Naive thymus-derived CD4-positive, alpha-beta T cell (primary cell): ENCODE data around the gene ASTN1. TPM values are rescaled to one million over a fixed set of nuclear protein-coding genes. Genes with fewer than 3 reads are reported as not detected.

Experiments
- ATAC-seq: fragments of 150-1000 bp; cut with Tn5 transposase; 2 replicates; pipeline ENCODE4 v1.10.0; 2021; ENCODE audit warnings: mild to moderate bottlenecking, moderate library complexity
- CTCF ChIA-PET: fragments of 350-600 bp; sonication (Branson Sonifier 250); formaldehyde crosslinking; loops from one replicate; lab custom pipeline; 2021; ENCODE audit warnings: antibody characterized with exemption; lab: Charles Lee
- POLR2A ChIA-PET: fragments of 350-600 bp; sonication (Branson Sonifier 250); formaldehyde crosslinking; loops from one replicate; lab custom pipeline; 2021; ENCODE audit warnings: antibody characterized with exemption, inconsistent platforms; lab: Charles Lee
- DNase-seq, 9 donors: peaks; one replicate each; pipeline versions ENCODE4 v3.0.0 to v3.0.0-alpha.2; 2020 to 2022; ENCODE audit warnings: mixed read lengths in 1 of 9
- H3K27ac ChIP-seq: one replicate; pipeline ENCODE4 v1.7.0; 2013; ENCODE audit warnings: mild to moderate bottlenecking, low read depth, low read length, moderate library complexity
- H3K27me3 ChIP-seq, 2 donors: one replicate each; pipeline ENCODE4 v1.7.0; 2013; ENCODE audit warnings: low read length in 2 of 2, mild to moderate bottlenecking in 2 of 2, moderate library complexity in 2 of 2; ENCODE audit not compliant: control insufficient read depth in 2 of 2, insufficient read depth in 2 of 2
- H3K36me3 ChIP-seq, 3 experiments: 1 replicate in 2 of 3; 2 replicates in 1 of 3; pipeline ENCODE4 v1.7.0; 2013; ENCODE audit warnings: low read length in 3 of 3, mild to moderate bottlenecking in 3 of 3, moderate library complexity in 1 of 3; ENCODE audit not compliant: insufficient read depth in 3 of 3, control insufficient read depth in 2 of 3
- H3K4me1 ChIP-seq, 2 donors: one replicate each; pipeline ENCODE4 v1.7.0; 2013; ENCODE audit warnings: low read length in 2 of 2, mild to moderate bottlenecking in 2 of 2, moderate library complexity in 1 of 2; ENCODE audit not compliant: control insufficient read depth in 2 of 2, insufficient read depth in 2 of 2
- H3K4me3 ChIP-seq: 2 replicates; pipeline ENCODE4 v1.7.0; 2013; ENCODE audit warnings: mild to moderate bottlenecking, low read length
- H3K9me3 ChIP-seq, 3 experiments: 1 replicate in 2 of 3; 2 replicates in 1 of 3; pipeline ENCODE4 v1.7.0; 2013; ENCODE audit warnings: low read length in 3 of 3; ENCODE audit not compliant: control insufficient read depth in 2 of 3
- H3K27ac Mint-ChIP-seq, 9 donors: one replicate each; pipeline ENCODE4 v1.8.0; 2020 to 2022; ENCODE audit warnings: mixed read lengths in 9 of 9, mild to moderate bottlenecking in 8 of 9, moderate library complexity in 5 of 9, inconsistent platforms in 2 of 9
- H3K27me3 Mint-ChIP-seq, 5 donors: one replicate each; pipeline ENCODE4 v1.8.0; 2021 to 2022; ENCODE audit warnings: mixed read lengths in 5 of 5, mild to moderate bottlenecking in 1 of 5
- H3K36me3 Mint-ChIP-seq, 5 donors: one replicate each; pipeline ENCODE4 v1.8.0; 2020 to 2022; ENCODE audit warnings: mixed read lengths in 5 of 5, mild to moderate bottlenecking in 3 of 5, inconsistent platforms in 1 of 5
- H3K4me1 Mint-ChIP-seq, 7 donors: one replicate each; pipeline ENCODE4 v1.8.0; 2020 to 2022; ENCODE audit warnings: mixed read lengths in 7 of 7, mild to moderate bottlenecking in 3 of 7, inconsistent platforms in 1 of 7
- H3K4me3 Mint-ChIP-seq, 10 donors: one replicate each; pipeline ENCODE4 v1.8.0; 2020 to 2022; ENCODE audit warnings: mild to moderate bottlenecking in 10 of 10, mixed read lengths in 10 of 10, moderate library complexity in 6 of 10, inconsistent platforms in 2 of 10
- H3K9me3 Mint-ChIP-seq, 11 donors: one replicate each; pipeline ENCODE4 v1.8.0; 2020 to 2022; ENCODE audit warnings: mixed read lengths in 11 of 11, mild to moderate bottlenecking in 4 of 11, inconsistent platforms in 1 of 11, moderate library complexity in 1 of 11
- intact Hi-C, 2 donors: fragments of 100-400 bp; cut with micrococcal nuclease; formaldehyde crosslinking; loops; one replicate each; pipeline ENCODE4 v1.15.1; 2023
- polyA plus RNA-seq, 2 donors: library from polyadenylated mRNA; unstranded; fragments of 300-500 nt; fragmentation: Illumina TruSeq; gene quantifications; one replicate each; pipeline ENCODE4 v1.2.3, GENCODE V29; 2021
- total RNA-seq, 6 experiments: library from RNA in 5 of 6; stranded (reverse) in 5 of 6; gene quantifications; 1 replicate in 5 of 6; 2 replicates in 1 of 6; pipeline ENCODE4 v1.2.3 and lab custom pipeline; 2021 to 2026

Gene ASTN1
- total and polyA plus RNA-seq, 7 experiments from 2014 or later: 0.07 TPM; not detected in 6

- ATAC-seq: no peak
- Histone ChIP-seq H3K27ac (no peak overlapping the region), H3K4me3 (no peak overlapping the region), H3K27me3 (no peaks in the 10 kb centered on the region), H3K9me3 (no peaks in the 10 kb centered on the region), H3K4me1 (no peaks in the 10 kb centered on the region), H3K36me3 (no peaks in the 10 kb centered on the region)
- H3K4me3 Mint-ChIP-seq: no peak overlapping the region
- H3K27ac Mint-ChIP-seq: no peak overlapping the region
- H3K36me3 Mint-ChIP-seq: no peaks in the 10 kb centered on the region
- POLR2A ChIA-PET: no interaction called here
- intact Hi-C loops: no loop called here
- no peaks in the 10 kb centered on the region for H3K4me1 Mint-ChIP-seq
- peaks cover 0 to 16% (median 0%) of the 10 kb centered on the region in 5 donors for H3K27me3 Mint-ChIP-seq
- peaks cover 0 to 8% (median 0%) of the 10 kb centered on the region in 11 donors for H3K9me3 Mint-ChIP-seq
- CTCF ChIA-PET: no interaction called here
- no peak for DNase-seq
Observed at GRCh38 chr1:177032434-177032833, 132.1 kb downstream of the ASTN1 start.

DNA sequence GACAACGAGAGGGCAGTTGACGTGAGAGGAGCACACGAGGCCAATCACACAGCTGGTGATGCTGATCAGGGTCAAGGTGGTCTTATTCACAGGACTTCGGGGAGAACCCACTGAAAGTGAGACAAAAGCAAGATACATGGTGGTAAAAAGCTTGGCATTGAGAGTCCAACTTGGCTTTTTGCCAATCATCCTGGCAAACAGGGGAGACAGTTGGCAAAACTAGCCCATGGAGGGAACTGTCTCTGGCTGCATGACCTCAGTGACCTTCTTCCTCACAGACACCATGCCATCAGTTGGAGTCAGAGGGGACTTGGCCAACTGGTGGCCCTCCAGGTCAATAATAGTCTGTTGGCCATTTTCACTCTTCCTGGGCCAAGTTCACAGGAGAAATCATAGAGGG, 139.9 kb downstream of the ASTN1 start:
- H3K4me3 Mint-ChIP-seq: no peak overlapping the region
- intact Hi-C loops: loop anchor here in 1 of 2 donors (1.0 kb wide), 1 partner anchor 30 kb away; no protein-coding TSS in a partner anchor
- H3K27me3 ChIP-seq: no peaks in the 10 kb centered on the region
- no peak for DNase-seq
- H3K4me1 Mint-ChIP-seq: no peaks in the 10 kb centered on the region
- H3K27me3 Mint-ChIP-seq: peaks cover 0 to 5% (median 0%) of the 10 kb centered on the region in 5 donors
- ChIA-PET CTCF (no interaction called here), POLR2A (no interaction called here)
- no peaks in the 10 kb centered on the region for H3K4me1 ChIP-seq
- no peak for ATAC-seq
- H3K27ac Mint-ChIP-seq: no peak overlapping the region
- H3K4me3 ChIP-seq: no peak overlapping the region
- H3K27ac ChIP-seq: no peak overlapping the region
- peaks cover 0 to 4% (median 0%) of the 10 kb centered on the region in 5 donors for H3K36me3 Mint-ChIP-seq
- H3K9me3 Mint-ChIP-seq: peaks cover 0 to 12% (median 4%) of the 10 kb centered on the region in 11 donors
- H3K36me3 ChIP-seq: no peaks in the 10 kb centered on the region
- H3K9me3 ChIP-seq: no peaks in the 10 kb centered on the region

- POLR2A ChIA-PET: no interaction called here
- H3K27ac ChIP-seq: no peak overlapping the region
Observed at GRCh38 chr1:177023726-177024125, 140.8 kb downstream of the ASTN1 start.

GRCh38 chr1:177023249-177023648, 141.3 kb downstream of the ASTN1 start:
- ATAC-seq (no peak), DNase-seq (no peak)
- H3K4me3 Mint-ChIP-seq: no peak overlapping the region
- no peak overlapping the region for H3K27ac ChIP-seq
- POLR2A ChIA-PET: no interaction called here
- peaks cover 0 to 11% (median 4%) of the 10 kb centered on the region in 11 donors for H3K9me3 Mint-ChIP-seq
- no peaks in the 10 kb centered on the region for H3K36me3 ChIP-seq
- peaks cover 0 to 3% (median 0%) of the 10 kb centered on the region in 5 donors for H3K27me3 Mint-ChIP-seq
- H3K4me1 Mint-ChIP-seq: no peaks in the 10 kb centered on the region
- H3K4me1 ChIP-seq: no peaks in the 10 kb centered on the region
- H3K36me3 Mint-ChIP-seq: peaks cover 0 to 4% (median 0%) of the 10 kb centered on the region in 5 donors
- CTCF ChIA-PET: no interaction called here
- no peak overlapping the region for H3K27ac Mint-ChIP-seq
- no peaks in the 10 kb centered on the region for H3K9me3 ChIP-seq
- H3K4me3 ChIP-seq: no peak overlapping the region
- intact Hi-C loops: no loop called here
- no peaks in the 10 kb centered on the region for H3K27me3 ChIP-seq

More at GRCh38 chr1:177023726-177024125, 140.8 kb downstream of the ASTN1 start:
- intact Hi-C loops: no loop called here
- Mint-ChIP-seq H3K36me3 (peaks cover 0 to 4% (median 0%) of the 10 kb centered on the region in 5 donors), H3K27me3 (peaks cover 0 to 3% (median 0%) of the 10 kb centered on the region in 5 donors), H3K4me3 (no peak overlapping the region), H3K9me3 (peaks cover 0 to 11% (median 4%) of the 10 kb centered on the region in 11 donors), H3K27ac (no peak overlapping the region), H3K4me1 (no peaks in the 10 kb centered on the region)
- CTCF ChIA-PET: no interaction called here
- Histone ChIP-seq H3K9me3 (no peaks in the 10 kb centered on the region), H3K36me3 (no peaks in the 10 kb centered on the region), H3K4me1 (no peaks in the 10 kb centered on the region), H3K27me3 (no peaks in the 10 kb centered on the region), H3K4me3 (no peak overlapping the region)
- DNase-seq (no peak), ATAC-seq (no peak)

DNA sequence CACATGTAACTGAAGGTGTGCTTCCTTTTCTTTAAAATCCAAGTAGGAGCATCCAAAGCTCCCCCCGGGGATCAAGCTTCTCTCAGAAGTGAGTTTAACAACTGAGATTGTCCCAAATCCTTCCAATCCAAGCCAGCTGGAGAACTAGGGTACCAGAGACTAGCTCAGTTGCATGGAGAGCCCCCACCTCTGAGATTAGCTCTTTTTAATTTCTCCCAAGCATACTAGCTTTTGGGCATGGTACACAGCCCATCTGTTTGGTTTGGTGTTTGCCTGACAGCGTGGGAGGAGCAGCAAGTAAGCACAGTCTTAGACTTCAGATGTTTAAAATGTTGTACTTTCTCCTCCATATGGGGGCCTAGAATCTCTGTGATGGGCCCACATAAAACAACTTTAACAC, 142.8 kb downstream of the ASTN1 start:
- intact Hi-C loops: no loop called here
- Histone ChIP-seq H3K4me1 (no peaks in the 10 kb centered on the region), H3K27ac (no peak overlapping the region), H3K36me3 (no peaks in the 10 kb centered on the region), H3K9me3 (no peaks in the 10 kb centered on the region), H3K27me3 (no peaks in the 10 kb centered on the region), H3K4me3 (no peak overlapping the region)
- ChIA-PET CTCF (no interaction called here), POLR2A (no interaction called here)
- no peak overlapping the region for H3K27ac Mint-ChIP-seq
- H3K4me1 Mint-ChIP-seq: no peaks in the 10 kb centered on the region
- peaks cover 0 to 7% (median 0%) of the 10 kb centered on the region in 5 donors for H3K27me3 Mint-ChIP-seq
- no peak for DNase-seq
- H3K9me3 Mint-ChIP-seq: peaks cover 1 to 14% (median 6%) of the 10 kb centered on the region in 11 donors
- no peak for ATAC-seq
- H3K4me3 Mint-ChIP-seq: no peak overlapping the region
- H3K36me3 Mint-ChIP-seq: peaks cover 0 to 4% (median 0%) of the 10 kb centered on the region in 5 donors

DNA sequence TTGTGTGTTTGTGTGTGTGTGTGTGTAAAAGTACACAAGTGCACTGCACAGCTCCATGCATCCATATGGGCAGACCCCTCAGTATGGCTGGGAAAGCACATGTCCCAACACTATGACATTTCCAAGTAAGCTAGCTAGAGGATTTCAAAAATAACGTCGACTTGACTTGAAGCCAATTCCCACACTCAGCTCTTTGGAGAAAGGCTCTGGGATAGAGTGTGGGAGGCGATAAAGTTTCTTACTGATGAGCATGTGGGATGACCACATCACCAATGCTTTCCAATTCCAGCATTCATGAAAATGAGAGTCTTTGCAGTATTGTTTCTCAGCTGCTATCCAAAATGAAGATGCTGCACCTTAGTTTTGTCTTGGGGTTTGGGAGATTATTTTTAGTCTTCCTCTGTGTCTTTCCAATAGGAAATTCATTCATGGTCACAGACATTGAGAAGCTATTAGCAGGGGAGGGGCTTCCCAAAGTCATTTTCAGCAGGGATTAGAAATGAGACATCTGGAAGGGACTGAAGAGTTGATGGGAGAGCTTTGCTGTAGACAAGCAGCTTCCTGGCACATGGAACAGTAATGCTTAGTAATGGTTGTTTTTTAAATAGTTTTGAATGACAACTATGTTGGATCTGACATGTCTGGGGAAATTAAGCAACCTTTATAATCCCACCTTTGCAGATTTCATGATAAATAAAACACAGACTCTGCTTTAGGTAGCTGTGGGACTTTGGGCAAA, 143.5 kb downstream of the ASTN1 start:
- H3K9me3 Mint-ChIP-seq: peaks cover 0 to 10% (median 4%) of the 10 kb centered on the region in 11 donors
- H3K36me3 Mint-ChIP-seq: peaks cover 0 to 4% (median 0%) of the 10 kb centered on the region in 5 donors
- H3K27me3 ChIP-seq: no peaks in the 10 kb centered on the region
- no peaks in the 10 kb centered on the region for H3K9me3 ChIP-seq
- ChIA-PET POLR2A (no interaction called here), CTCF (no interaction called here)
- intact Hi-C loops: no loop called here
- no peak overlapping the region for H3K27ac ChIP-seq
- H3K27ac Mint-ChIP-seq: no peak overlapping the region
- no peak overlapping the region for H3K4me3 Mint-ChIP-seq
- H3K36me3 ChIP-seq: no peaks in the 10 kb centered on the region
- ATAC-seq: no peak
- H3K4me3 ChIP-seq: no peak overlapping the region
- no peaks in the 10 kb centered on the region for H3K4me1 ChIP-seq
- no peaks in the 10 kb centered on the region for H3K4me1 Mint-ChIP-seq
- peaks cover 0 to 7% (median 0%) of the 10 kb centered on the region in 5 donors for H3K27me3 Mint-ChIP-seq
- DNase-seq: no peak
